GM18498 (cell line): ENCODE data around the gene RSRC2.
"Not testable (repeated sequence)": the region's sequence is repeated elsewhere in the genome, so short reads cannot be mapped to it uniquely, and the experiment has no call there.

Experiments
- ATAC-seq: cut with Tn5 transposase; IDR thresholded peaks from one replicate; pipeline ENCODE4 v1.9.1; 2021; ENCODE audit warnings: mild to moderate bottlenecking, moderate library complexity; ENCODE audit not compliant: unreplicated experiment

Gene RSRC2

GRCh38 chr12:122526683-122527477 lies at the start of gene RSRC2, which contains the start of gene KNTC1:
Gene RSRC2, minus strand, starts transcription at chr12:122526936. Its CDS starts 83 bp downstream, at chr12:122526853.
Gene KNTC1, plus strand, starts transcription at chr12:122527249. Its CDS starts 2,815 bp downstream, at chr12:122530064.
- peak; percentile 90 for ATAC-seq

DNA sequence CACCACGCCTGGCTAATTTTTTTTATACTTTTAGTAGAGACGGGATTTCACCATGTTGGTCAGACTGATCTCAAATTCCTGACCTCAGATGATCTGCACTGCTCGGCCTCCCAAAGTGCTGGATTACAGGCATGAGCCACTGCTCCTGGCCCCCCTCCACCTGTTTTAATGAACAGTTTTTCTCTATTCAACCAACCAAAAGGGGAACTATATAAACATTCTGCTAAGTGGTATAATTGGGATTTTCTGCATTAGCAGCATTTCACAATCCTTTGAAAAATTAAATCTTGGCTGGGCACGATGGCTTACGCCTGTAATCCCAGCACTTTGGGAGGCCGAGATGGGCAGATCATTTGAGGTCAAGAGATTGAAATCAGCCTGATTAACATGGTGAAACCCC lies 45.1 kb upstream of the RSRC2 start:
- ATAC-seq = no peak

GRCh38 chr12:122570006-122570405 lies 43.3 kb upstream of the RSRC2 start:
- ATAC-seq = not testable (repeated sequence)

GRCh38 chr12:122569288-122569687 lies 42.6 kb upstream of the RSRC2 start:
- ATAC-seq = no peak

- not testable (repeated sequence) for ATAC-seq
These were observed 40.1 kb upstream of the RSRC2 start for GRCh38 chr12:122566816-122567215.

DNA sequence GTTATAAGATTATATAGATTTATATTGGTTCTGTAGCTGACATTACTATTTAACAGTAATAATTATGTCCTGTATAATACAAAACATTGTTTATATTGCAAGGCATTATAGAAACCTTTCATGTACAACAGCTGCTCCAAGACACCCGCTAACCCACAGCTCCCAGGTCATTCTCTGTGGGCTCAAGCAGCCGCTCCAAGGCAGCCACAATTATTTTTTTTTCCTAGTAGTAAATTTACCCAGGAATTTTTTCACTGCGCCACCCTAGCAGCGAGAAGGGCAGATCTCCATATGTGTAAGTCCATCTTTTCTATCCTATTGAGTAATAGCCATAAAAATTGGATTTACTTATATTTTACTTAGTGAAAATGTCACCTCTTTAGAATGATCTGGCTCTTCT lies 36.6 kb upstream of the RSRC2 start:
- ATAC-seq = no peak

DNA sequence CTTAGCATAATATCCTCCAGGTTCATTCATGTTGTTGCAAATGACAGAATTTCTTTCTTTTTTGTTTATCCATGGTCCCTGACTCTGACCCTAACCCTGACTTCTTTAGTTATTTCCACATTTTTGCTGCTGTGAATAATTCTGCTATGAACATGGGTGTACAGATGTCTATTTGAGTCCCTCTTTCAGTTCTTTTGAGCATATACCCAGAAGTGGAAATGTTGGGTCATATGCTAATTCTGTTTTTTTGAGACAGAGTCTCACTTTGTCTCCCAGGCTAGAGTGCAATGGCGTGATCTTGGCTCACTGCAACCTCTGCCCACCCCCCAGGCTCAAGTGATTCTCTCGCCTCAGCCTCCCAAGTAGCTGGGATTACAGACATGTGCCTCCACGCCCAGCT lies 33.4 kb upstream of the RSRC2 start:
- no peak for ATAC-seq

GRCh38 chr12:122558745-122559641 lies 32.3 kb upstream of the RSRC2 start:
- ATAC-seq = no peak

DNA sequence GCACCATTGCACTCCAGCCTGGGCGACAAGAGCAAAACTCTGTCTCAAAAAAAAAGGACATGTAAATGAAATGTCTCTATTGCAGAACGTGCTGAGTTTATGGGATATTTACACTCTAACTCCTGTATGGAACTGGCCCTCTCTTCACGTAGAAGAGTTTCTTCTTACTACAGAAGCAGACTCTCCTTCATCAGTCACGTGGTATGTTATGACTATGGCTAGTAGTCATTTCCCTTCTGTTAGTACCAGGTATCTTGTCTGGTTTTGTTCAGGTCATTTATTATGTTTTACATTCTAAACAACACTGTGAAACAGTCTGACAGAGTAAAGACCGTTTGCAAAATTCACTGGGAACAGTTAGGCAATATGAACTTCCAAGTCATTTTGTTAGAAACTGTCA lies 20.6 kb upstream of the RSRC2 start:
- no peak for ATAC-seq

DNA sequence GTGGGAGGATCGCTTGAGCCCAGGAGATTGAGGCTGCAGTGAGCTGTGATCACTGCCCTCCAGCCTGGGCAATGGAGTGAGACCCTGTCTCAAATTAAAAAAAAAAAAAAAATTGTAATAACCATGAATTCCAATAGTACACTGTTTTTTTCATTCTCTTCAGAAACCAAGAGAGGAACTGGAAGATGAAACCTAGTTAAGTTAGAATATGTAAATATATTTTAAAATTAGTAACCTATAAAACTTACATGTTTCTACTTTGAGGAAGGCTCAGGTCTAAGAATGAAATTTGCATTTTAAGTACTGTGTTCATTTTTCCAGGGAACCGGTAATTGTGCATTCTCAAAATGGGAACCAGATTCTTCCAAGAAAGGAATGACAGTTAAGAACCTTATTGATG lies 19.1 kb upstream of the RSRC2 start:
- ATAC-seq = peak; percentile 70

- ATAC-seq = no peak
These were observed 17.8 kb upstream of the RSRC2 start for GRCh38 chr12:122544537-122544936.

DNA sequence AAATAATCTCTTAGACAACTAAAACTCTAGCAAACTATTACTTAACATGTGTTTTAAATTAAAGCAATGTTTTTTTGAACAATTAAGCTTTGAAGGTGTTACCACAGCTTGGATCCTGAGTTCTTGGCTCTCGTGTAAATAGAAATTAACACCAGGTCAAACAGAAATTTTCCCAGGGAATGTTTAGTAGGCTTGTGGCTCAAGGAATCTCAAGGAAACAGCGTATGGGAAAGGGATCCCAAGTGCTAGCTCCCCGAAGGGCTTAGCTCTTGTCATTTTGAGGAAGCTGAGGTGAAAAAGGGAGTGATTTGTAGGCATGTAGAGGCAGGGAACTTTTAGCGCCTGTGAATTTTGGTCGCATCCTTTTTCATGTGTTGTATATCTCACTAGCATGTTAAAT lies 11.8 kb upstream of the RSRC2 start:
- ATAC-seq = no peak

- no peak for ATAC-seq
These were observed 10.3 kb upstream of the RSRC2 start for GRCh38 chr12:122537021-122537420.

DNA sequence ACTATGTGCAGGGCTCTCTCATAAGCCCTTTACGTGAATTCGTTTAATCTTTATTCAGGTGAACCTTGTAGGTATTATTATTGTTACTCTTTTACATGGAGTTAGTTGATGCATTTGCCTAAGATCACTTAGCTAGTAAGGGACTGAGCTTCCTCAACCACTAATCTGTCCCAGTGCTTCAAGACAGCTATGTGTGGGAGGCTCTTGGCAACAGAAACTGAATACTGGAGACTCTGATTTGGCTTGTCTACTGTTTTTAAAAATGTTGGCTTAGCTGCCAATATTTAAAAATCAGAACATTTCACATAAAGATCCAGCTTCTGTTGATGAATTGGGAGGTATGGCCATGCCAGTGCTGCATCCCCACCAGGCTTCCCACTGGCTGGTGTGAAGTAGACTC lies 7.1 kb upstream of the RSRC2 start:
- no peak for ATAC-seq

GRCh38 chr12:122528992-122529391 lies 2.3 kb upstream of the RSRC2 start:
- no peak for ATAC-seq

DNA sequence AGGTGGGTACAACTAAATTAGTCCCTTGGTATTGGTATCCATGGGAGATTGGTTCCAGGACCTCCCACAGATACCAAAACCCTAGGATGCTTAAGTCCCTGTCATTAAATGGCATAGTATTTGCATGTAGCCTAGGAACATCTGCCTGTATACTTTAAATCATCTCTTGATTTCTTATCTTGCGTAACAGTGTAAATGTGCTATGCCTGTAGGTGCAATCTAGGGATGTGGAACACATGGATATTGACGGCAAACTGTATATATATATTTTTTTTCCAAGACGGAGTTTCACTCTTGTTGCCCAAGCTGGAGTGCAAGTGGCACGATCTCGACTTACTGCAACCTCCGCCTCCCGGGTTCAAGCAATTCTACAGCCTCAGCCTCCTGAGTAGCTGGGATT lies 1.8 kb upstream of the RSRC2 start:
- no peak for ATAC-seq

- no peak for ATAC-seq
These were observed 775 bp upstream of the RSRC2 start for GRCh38 chr12:122527478-122527944.

DNA sequence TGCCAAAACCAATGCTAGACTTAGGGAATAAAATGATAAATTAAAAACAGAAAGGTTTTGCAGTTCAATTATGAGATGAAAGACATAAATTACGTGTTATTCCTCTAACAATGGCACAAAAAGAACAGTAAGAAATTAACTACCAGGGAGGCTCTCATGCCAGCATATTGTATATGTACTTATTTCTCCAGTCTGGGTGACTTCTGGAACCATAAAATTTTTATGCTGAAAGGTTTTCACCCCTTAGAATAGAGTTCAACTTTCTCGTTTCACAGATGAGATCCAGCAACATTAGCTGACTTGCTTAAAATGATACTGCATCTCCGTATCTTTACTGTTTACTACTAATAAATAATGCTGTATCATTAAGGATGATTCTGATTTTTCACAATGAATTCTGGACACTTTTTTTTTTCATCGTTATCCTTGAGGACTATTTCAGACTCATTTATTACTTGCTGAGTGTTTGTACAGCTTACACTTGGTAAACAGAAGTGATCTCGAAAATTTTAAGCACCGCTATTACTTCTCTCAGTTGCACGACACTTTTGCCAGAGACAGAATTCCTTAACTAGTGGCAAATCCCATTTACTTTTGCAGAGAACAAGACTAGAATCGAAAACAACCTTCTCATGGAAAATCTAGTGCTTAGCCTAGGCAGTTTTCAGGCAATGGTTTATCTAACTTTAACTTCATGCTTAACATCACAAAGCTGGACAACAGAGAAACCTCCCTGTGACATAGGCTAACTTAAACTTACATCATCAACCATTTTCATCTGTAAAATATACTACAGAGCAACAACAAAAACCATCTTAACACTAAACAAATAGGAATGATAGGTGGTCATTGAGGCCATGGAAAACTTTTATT lies 2.7 kb downstream of the RSRC2 start:
- ATAC-seq = no peak

DNA sequence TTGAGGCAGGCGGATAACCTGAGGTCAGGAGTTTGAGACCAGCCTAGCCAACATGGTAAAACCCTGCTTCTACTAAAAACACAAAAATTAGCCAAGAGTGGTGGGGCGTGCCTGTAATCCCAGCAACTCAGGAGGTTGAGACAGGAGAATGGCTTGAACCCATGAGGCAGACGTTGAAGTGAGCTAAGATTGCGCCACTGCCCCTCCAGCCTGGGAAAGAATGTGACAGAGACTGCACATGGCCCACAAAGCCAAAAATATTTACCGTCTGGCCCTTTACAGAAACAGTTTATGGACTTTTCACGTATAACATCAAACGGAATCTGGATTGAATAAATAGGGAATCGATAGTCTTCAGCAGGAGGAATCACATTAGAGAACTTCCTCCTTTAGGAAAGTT lies 3.5 kb downstream of the RSRC2 start:
- no peak for ATAC-seq

GRCh38 chr12:122520676-122521075 lies 6.1 kb downstream of the RSRC2 start:
- ATAC-seq = no peak

DNA sequence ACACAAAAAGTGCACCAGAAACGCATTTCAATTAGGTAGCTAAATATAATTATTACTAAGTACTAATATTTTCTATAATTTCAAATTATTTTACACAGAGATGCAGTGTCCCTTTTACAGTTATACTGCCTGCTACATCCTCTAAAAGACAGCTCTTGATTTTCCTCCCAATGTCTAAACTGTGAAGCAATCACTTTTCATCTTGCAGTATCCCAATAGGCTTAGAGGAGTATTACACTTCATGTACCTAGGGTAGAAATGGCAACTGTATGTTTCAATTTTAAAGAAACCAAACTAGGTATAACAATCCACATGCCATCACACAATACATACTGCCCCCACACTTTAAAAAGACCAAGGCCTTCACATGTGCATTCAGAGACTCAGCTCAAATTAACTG lies 7.3 kb downstream of the RSRC2 start:
- no peak for ATAC-seq
